Retinal pigment epithelial cell (primary cell): ENCODE measurements around the gene NRBP1.
"Not testable (repeated sequence)": the region's sequence is repeated elsewhere in the genome, so short reads cannot be mapped to it uniquely, and the experiment has no call there.

ENCODE experiments used
- DNase-seq: peaks from one replicate; pipeline ENCODE4 v3.0.0-alpha.2; 2010; ENCODE audit warnings: low read depth
- H3K4me3 ChIP-seq: 2 replicates; pipeline ENCODE4 v1.5.1; 2011; ENCODE audit warnings: mild to moderate bottlenecking, low read length, control low read depth, moderate library complexity
- TF ChIP-seq, protein P1 (sequence below): conservative IDR thresholded peaks from 2 replicates; pipeline ENCODE4 v1.5.1; 2011; ENCODE audit warnings: low read depth, low read length, control low read depth, inconsistent platforms

Gene NRBP1

GRCh38 chr2:27409321-27410073 lies 18.9 kb upstream of the NRBP1 start, which contains the start of gene PPM1G:
Gene PPM1G, minus strand, starts transcription at chr2:27409591. Its CDS starts 169 bp downstream, at chr2:27409422.
- H3K4me3 ChIP-seq = peak within 1 kb of the TSS; percentile 87
- TF ChIP-seq, protein P1, sequence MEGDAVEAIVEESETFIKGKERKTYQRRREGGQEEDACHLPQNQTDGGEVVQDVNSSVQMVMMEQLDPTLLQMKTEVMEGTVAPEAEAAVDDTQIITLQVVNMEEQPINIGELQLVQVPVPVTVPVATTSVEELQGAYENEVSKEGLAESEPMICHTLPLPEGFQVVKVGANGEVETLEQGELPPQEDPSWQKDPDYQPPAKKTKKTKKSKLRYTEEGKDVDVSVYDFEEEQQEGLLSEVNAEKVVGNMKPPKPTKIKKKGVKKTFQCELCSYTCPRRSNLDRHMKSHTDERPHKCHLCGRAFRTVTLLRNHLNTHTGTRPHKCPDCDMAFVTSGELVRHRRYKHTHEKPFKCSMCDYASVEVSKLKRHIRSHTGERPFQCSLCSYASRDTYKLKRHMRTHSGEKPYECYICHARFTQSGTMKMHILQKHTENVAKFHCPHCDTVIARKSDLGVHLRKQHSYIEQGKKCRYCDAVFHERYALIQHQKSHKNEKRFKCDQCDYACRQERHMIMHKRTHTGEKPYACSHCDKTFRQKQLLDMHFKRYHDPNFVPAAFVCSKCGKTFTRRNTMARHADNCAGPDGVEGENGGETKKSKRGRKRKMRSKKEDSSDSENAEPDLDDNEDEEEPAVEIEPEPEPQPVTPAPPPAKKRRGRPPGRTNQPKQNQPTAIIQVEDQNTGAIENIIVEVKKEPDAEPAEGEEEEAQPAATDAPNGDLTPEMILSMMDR = no peak
- DNase-seq = peak; percentile 71

DNA sequence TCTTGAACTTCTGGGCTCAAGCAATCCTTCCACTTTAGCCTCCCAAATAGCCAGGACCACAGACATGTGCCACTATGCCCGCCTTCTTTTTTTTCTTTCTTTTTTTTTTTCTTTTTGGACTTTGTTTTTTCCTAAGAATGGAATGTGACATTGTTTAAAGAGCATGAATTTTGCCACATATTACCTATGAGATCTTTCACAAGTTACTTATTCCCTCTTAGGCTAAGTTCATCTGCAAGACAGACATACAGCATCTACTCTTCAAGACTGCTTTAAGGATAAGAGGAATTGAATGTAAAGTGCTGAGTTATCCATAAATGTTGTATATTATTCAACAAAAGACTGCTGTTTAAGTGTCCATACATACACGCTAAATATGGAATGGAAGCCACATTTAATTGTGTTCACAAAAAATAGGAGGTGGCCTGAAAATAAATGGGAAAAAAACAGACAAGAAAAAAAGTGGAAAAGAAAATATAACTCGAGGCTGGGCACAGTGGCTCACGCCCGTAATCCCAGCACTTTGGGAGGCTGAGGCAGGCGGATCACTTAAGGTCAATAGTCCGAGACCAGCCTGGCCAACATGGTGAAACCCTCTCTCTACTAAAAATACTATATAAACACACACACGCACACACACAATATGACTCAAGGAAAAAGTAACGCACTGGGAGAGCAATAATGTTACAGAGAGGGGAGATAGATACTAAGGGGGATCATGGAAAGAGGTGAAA lies 15.8 kb upstream of the NRBP1 start:
- DNase-seq = no peak
- no peak overlapping the region for H3K4me3 ChIP-seq
- TF ChIP-seq, protein P1 = no peak

DNA sequence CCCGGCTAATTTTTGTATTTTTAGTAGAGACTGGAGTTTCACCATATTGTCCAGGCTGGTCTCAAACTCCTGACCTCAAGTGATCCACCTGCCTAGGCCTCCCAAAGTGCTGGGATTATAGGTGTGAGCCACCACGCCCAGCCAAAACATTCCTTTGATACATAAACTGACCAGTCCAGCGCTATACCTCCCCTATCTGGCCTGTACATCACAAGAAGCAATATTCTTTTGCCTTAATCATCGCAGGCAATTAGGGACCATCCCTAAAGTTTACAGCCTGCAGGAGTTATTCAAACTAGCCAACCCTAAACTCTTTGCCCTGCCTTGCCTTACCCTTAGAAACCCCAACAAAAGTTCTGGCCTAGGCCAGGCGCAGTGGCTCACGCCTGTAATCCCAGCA lies 12.3 kb upstream of the NRBP1 start:
- DNase-seq = no peak
- H3K4me3 ChIP-seq = no peak overlapping the region
- TF ChIP-seq, protein P1 = no peak

- DNase-seq = no peak
- H3K4me3 ChIP-seq = no peak overlapping the region
- TF ChIP-seq, protein P1 = no peak
These were observed 7.4 kb upstream of the NRBP1 start for GRCh38 chr2:27420996-27421395.

GRCh38 chr2:27421660-27422250 lies 6.7 kb upstream of the NRBP1 start:
- TF ChIP-seq, protein P1 = no peak
- H3K4me3 ChIP-seq = no peak overlapping the region
- DNase-seq = no peak

DNA sequence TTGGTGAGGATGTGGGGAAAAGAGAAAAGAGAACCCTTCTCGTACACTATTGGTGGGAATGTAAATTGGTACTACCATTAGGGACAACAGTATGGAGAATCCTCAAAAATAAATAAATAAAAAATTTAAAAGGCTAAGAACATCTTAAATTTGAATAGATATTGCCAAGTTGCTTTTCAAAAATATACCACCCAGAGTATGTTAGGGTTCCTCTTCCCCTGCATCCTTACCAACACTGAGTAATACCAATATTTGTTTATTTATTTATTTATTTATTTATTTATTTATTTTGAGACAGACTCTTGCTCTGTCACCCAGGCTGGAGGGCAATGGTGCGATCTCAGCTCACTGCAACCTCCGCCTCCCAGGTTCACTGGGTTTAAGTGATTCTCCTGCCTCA lies 5.5 kb upstream of the NRBP1 start:
- TF ChIP-seq, protein P1 = no peak
- no peak for DNase-seq
- H3K4me3 ChIP-seq = no peak overlapping the region

GRCh38 chr2:27425039-27425438 lies 3.4 kb upstream of the NRBP1 start:
- not testable (repeated sequence) for DNase-seq, H3K4me3 ChIP-seq
